HEK293T (cell line): ENCODE data around the gene STEAP3.

Experiments
- BHLHE40 ChIP-seq: fragments of 450-650 bp; IDR thresholded peaks from 2 replicates; pipeline ENCODE4 v1.6.1; 2016; ENCODE audit warnings: mild to moderate bottlenecking, moderate library complexity, borderline replicate concordance
- HDGF ChIP-seq: fragments of 450-650 bp; IDR thresholded peaks from 2 replicates; pipeline ENCODE4 v1.6.1; 2017; ENCODE audit warnings: antibody characterized with exemption, borderline replicate concordance

DNA sequence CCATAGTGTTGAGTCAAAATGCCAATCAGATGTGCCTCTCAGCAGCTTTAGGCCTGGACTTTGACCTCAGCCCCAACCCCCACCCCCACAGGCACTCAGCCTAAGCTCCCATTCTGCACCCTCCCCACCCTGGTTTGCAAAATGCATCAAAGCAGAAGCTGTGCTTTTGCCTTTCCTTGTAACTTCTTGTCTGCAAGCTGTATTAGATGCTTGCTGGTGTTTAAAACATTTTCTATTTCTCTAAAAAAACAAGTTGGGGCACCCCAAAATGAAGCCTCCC is 26.6 kb upstream of the STEAP3 start:
- TF ChIP-seq HDGF = no peak
- no peak for TF ChIP-seq BHLHE40
